Astrocyte (in vitro differentiated cells and primary cell): ENCODE results near the gene FLOT2. TPM values are rescaled to one million over a fixed set of nuclear protein-coding genes. Genes with fewer than 3 reads are reported as not detected.
"Not testable (repeated sequence)": the region's sequence is repeated elsewhere in the genome, so short reads cannot be mapped to it uniquely, and the experiment has no call there.

Experiments
- DNase-seq: peaks from one replicate; pipeline ENCODE4 v3.0.0-alpha.2; 2010; ENCODE audit warnings: low read depth
- FAIRE-seq: peaks from 2 replicates; lab custom pipeline; 2011; peaks lifted over from hg19 to GRCh38; lab: Jason Lieb, UNC
- H2AFZ ChIP-seq: 2 replicates; pipeline ENCODE4 v1.6.0; 2012; ENCODE audit warnings: low read depth, low read length, inconsistent platforms
- H3K27ac ChIP-seq: 2 replicates; pipeline ENCODE4 v1.5.1; 2011; ENCODE audit warnings: low read depth, low read length, inconsistent platforms
- H3K27me3 ChIP-seq: 2 replicates; pipeline ENCODE4 v1.6.0; 2011; ENCODE audit warnings: low read length, inconsistent platforms; ENCODE audit not compliant: insufficient read depth
- H3K36me3 ChIP-seq: 2 replicates; pipeline ENCODE4 v1.5.1; 2011; ENCODE audit warnings: low read length, inconsistent platforms; ENCODE audit not compliant: insufficient read depth
- H3K4me1 ChIP-seq: 2 replicates; pipeline ENCODE4 v1.5.1; 2011; ENCODE audit warnings: low read length, inconsistent platforms; ENCODE audit not compliant: insufficient read depth
- H3K4me2 ChIP-seq: 2 replicates; pipeline ENCODE4 v1.6.0; 2012; ENCODE audit warnings: low read length, inconsistent platforms
- H3K4me3 ChIP-seq: 2 replicates; pipeline ENCODE4 v1.5.1; 2011; ENCODE audit warnings: low read depth, mild to moderate bottlenecking, low read length, inconsistent platforms; ENCODE audit not compliant: insufficient read depth
- H3K79me2 ChIP-seq: 2 replicates; pipeline ENCODE4 v1.6.0; 2012; ENCODE audit warnings: mild to moderate bottlenecking, low read length, inconsistent platforms; ENCODE audit not compliant: insufficient read depth
- H3K9ac ChIP-seq: 2 replicates; pipeline ENCODE4 v1.6.0; 2012; ENCODE audit warnings: mild to moderate bottlenecking, low read length, inconsistent platforms
- H3K9me3 ChIP-seq: 2 replicates; pipeline ENCODE4 v1.5.1; 2012; ENCODE audit warnings: low read depth, mild to moderate bottlenecking, low read length, inconsistent platforms; ENCODE audit not compliant: insufficient read depth
- H4K20me1 ChIP-seq: 2 replicates; pipeline ENCODE4 v1.6.0; 2012; ENCODE audit warnings: low read length, inconsistent platforms; ENCODE audit not compliant: insufficient read depth
- H3K27ac Mint-ChIP-seq: one replicate; pipeline ENCODE4 v1.8.0; 2021; ENCODE audit warnings: mild to moderate bottlenecking, mixed read lengths; ENCODE audit not compliant: unreplicated experiment
- H3K27me3 Mint-ChIP-seq: one replicate; pipeline ENCODE4 v1.8.0; 2021; ENCODE audit warnings: low read depth, mixed read lengths; ENCODE audit not compliant: unreplicated experiment
- H3K36me3 Mint-ChIP-seq: one replicate; pipeline ENCODE4 v1.8.0; 2021; ENCODE audit warnings: low read depth, mixed read lengths; ENCODE audit not compliant: unreplicated experiment
- H3K4me1 Mint-ChIP-seq: one replicate; pipeline ENCODE4 v1.8.0; 2021; ENCODE audit warnings: low read depth, mixed read lengths; ENCODE audit not compliant: unreplicated experiment
- H3K4me3 Mint-ChIP-seq: one replicate; pipeline ENCODE4 v1.8.0; 2021; ENCODE audit warnings: mild to moderate bottlenecking, moderate library complexity, mixed read lengths; ENCODE audit not compliant: unreplicated experiment
- H3K9me3 Mint-ChIP-seq: one replicate; pipeline ENCODE4 v1.8.0; 2021; ENCODE audit warnings: mild to moderate bottlenecking, mixed read lengths; ENCODE audit not compliant: unreplicated experiment
- EZH2 ChIP-seq: IDR thresholded peaks from 2 replicates; pipeline ENCODE4 v1.6.1; 2012; ENCODE audit warnings: mild to moderate bottlenecking, low read length, inconsistent platforms; ENCODE audit not compliant: insufficient read depth
- total RNA-seq: library from RNA; stranded (reverse); gene quantifications from 2 replicates; pipeline ENCODE4 v1.2.1, GENCODE V29; 2021
- TF ChIP-seq, protein P1 (sequence below): IDR thresholded peaks from 2 replicates; pipeline ENCODE4 v1.5.1; 2011; ENCODE audit warnings: low read depth, mild to moderate bottlenecking, inconsistent platforms, low read length, moderate library complexity; ENCODE audit not compliant: insufficient read depth

FLOT2 gene
- total RNA-seq, 1 donor from 2014 or later = 84.4 TPM

GRCh38 chr17:28895794-28896447 lies 1.6 kb downstream of the FLOT2 start:
- H2AFZ ChIP-seq = no peak overlapping the region
- no peak overlapping the region for H3K4me3 ChIP-seq
- Mint-ChIP-seq H3K36me3 (peaks cover 9% of the 10 kb centered on the region), H3K4me1 (peaks cover 14% of the 10 kb centered on the region), H3K9me3 (no peaks in the 10 kb centered on the region), H3K27ac (peak overlapping the region; percentile 77), H3K4me3 (peak overlapping the region; percentile 96), H3K27me3 (peaks cover 1% of the 10 kb centered on the region)
- no peak overlapping the region for H3K9ac ChIP-seq
- TF ChIP-seq EZH2 = no peak
- TF ChIP-seq, protein P1, sequence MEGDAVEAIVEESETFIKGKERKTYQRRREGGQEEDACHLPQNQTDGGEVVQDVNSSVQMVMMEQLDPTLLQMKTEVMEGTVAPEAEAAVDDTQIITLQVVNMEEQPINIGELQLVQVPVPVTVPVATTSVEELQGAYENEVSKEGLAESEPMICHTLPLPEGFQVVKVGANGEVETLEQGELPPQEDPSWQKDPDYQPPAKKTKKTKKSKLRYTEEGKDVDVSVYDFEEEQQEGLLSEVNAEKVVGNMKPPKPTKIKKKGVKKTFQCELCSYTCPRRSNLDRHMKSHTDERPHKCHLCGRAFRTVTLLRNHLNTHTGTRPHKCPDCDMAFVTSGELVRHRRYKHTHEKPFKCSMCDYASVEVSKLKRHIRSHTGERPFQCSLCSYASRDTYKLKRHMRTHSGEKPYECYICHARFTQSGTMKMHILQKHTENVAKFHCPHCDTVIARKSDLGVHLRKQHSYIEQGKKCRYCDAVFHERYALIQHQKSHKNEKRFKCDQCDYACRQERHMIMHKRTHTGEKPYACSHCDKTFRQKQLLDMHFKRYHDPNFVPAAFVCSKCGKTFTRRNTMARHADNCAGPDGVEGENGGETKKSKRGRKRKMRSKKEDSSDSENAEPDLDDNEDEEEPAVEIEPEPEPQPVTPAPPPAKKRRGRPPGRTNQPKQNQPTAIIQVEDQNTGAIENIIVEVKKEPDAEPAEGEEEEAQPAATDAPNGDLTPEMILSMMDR = no peak
- peak overlapping the region; percentile 96 for H3K4me2 ChIP-seq
- peaks cover 9% of the 10 kb centered on the region for H3K4me1 ChIP-seq
- peaks cover 29% of the 10 kb centered on the region for H4K20me1 ChIP-seq
- FAIRE-seq (no peak), DNase-seq (no peak)
- H3K27me3 ChIP-seq = no peaks in the 10 kb centered on the region
- no peaks in the 10 kb centered on the region for H3K9me3 ChIP-seq
- peaks cover 6% of the 10 kb centered on the region for H3K79me2 ChIP-seq
- no peaks in the 10 kb centered on the region for H3K36me3 ChIP-seq
- no peak overlapping the region for H3K27ac ChIP-seq

DNA sequence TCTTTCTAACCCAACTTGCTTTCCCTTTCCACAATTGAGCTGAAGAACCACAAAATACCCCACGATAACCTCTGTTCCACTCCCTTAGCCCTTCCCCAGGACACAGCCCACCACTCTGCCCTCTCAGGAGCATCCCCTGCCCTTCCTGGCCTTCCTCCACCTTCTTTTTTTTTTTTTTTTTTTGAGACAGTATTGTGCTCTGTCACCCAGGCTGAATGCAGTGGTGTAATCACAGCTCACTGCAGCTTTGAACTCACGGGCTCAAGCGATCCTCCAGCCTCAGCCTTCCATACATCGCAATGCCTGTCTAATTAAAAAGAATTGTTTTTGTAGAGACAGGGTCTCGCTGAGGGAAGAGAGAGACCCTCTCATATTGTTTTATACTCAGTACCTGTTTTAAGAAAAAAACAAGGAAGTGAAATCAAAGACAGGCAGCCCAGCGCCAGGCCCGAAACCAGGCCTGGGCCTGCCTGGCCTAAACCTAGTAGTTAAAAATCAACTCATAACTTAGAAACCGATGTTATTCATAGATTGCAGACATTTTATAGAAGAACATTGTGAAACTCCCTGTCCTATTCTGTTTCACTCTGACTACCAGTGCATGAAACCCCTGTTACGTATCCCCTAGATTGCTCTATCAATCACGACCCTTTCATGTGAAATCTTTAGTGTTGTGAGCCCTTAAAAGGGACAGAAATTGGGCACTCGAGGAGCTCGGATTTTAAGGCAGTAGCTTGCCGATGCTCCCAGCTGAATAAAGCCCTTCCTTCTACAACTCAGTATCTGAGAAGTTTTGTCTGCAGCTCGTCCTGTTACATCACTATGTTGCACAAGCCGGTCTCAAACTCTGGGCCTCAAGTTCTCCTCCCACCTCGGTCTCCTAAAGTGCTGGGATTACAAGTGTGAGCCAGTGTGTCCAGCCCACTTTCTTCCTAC lies 4.0 kb downstream of the FLOT2 start:
- not testable (repeated sequence) for H3K4me3 ChIP-seq, H3K4me3 Mint-ChIP-seq
- peak overlapping the region; percentile 41 for H3K27ac Mint-ChIP-seq

DNA sequence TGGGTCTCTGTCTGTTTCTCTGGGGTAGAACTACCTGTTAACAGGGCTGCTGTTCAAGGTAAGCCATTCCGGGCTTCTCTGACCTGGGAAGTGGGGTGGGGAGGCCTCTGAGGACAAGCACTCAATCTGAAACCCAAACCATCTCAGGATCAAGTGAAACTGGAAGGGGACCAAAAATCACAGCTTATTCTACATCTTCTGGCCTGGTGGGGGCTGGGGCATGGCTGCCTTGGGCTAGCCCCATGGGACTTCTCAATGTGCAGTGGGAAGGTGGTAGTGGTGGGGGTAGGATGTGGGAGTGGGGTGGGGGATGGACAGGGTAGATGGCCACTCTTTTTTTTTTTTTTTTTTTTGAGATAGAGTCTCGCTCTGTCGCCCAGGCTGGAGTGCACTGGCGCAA lies 5.5 kb downstream of the FLOT2 start:
- H2AFZ ChIP-seq = no peak overlapping the region
- H3K4me2 ChIP-seq = no peak overlapping the region
- Mint-ChIP-seq H3K9me3 (no peaks in the 10 kb centered on the region), H3K4me3 (no peak overlapping the region), H3K36me3 (peaks cover 9% of the 10 kb centered on the region), H3K4me1 (peaks cover 8% of the 10 kb centered on the region), H3K27me3 (no peaks in the 10 kb centered on the region), H3K27ac (no peak overlapping the region)
- H3K36me3 ChIP-seq = no peaks in the 10 kb centered on the region
- DNase-seq (no peak), FAIRE-seq (no peak)
- H3K9ac ChIP-seq = no peak overlapping the region
- H3K27ac ChIP-seq = no peak overlapping the region
- no peak overlapping the region for H3K4me3 ChIP-seq
- no peak for TF ChIP-seq EZH2
- TF ChIP-seq, protein P1 = no peak
- no peaks in the 10 kb centered on the region for H3K4me1 ChIP-seq
- peaks cover 34% of the 10 kb centered on the region for H4K20me1 ChIP-seq
- peaks cover 9% of the 10 kb centered on the region for H3K79me2 ChIP-seq
- H3K27me3 ChIP-seq = no peaks in the 10 kb centered on the region
- no peaks in the 10 kb centered on the region for H3K9me3 ChIP-seq

More for the DNA sequence above, 4.0 kb downstream of the FLOT2 start:
- not testable (repeated sequence) for H3K9me3 ChIP-seq, H3K27ac ChIP-seq, DNase-seq, H3K4me1 ChIP-seq, H3K36me3 Mint-ChIP-seq, FAIRE-seq, H3K27me3 ChIP-seq, H2AFZ ChIP-seq, H3K9me3 Mint-ChIP-seq, H3K9ac ChIP-seq, H3K4me2 ChIP-seq, H3K27me3 Mint-ChIP-seq, H3K79me2 ChIP-seq, H3K36me3 ChIP-seq
- H4K20me1 ChIP-seq = peaks cover 30% of the 10 kb centered on the region
- H3K4me1 Mint-ChIP-seq = peaks cover 11% of the 10 kb centered on the region
